WERI-Rb-1 (cell line): ENCODE data around the gene IL1RL2.

Source experiments
- DNase-seq: peaks from one replicate; pipeline ENCODE4 v3.0.0-alpha.2; 2020
- H3K27ac ChIP-seq: fragments of 250-450 bp; sonication (Bioruptor Pico); 2 replicates; pipeline ENCODE4 v1.5.1; 2020; ENCODE audit warnings: mild to moderate bottlenecking, moderate library complexity
- H3K27me3 ChIP-seq: fragments of 250-450 bp; sonication (Bioruptor Pico); 2 replicates; pipeline ENCODE4 v1.5.1; 2021; ENCODE audit warnings: mild to moderate bottlenecking, low read depth, moderate library complexity; ENCODE audit not compliant: insufficient read depth, severe bottlenecking
- H3K36me3 ChIP-seq: fragments of 250-450 bp; sonication (Bioruptor Pico); 2 replicates; pipeline ENCODE4 v1.5.1; 2020; ENCODE audit warnings: mild to moderate bottlenecking, moderate library complexity
- H3K4me3 ChIP-seq: 2 replicates; pipeline ENCODE4 v1.5.1; 2011; ENCODE audit warnings: low read depth, mild to moderate bottlenecking, control low read depth, low read length
- H3K9me3 ChIP-seq: fragments of 250-450 bp; sonication (Bioruptor Pico); 2 replicates; pipeline ENCODE4 v1.5.1; 2021; ENCODE audit warnings: mild to moderate bottlenecking, moderate library complexity; ENCODE audit not compliant: severe bottlenecking
- TF ChIP-seq, protein P1 (sequence below): IDR thresholded peaks from 2 replicates; pipeline ENCODE4 v1.5.1; 2011; ENCODE audit warnings: low read depth, mild to moderate bottlenecking, control low read depth, inconsistent platforms, low read length

The IL1RL2 gene

DNA sequence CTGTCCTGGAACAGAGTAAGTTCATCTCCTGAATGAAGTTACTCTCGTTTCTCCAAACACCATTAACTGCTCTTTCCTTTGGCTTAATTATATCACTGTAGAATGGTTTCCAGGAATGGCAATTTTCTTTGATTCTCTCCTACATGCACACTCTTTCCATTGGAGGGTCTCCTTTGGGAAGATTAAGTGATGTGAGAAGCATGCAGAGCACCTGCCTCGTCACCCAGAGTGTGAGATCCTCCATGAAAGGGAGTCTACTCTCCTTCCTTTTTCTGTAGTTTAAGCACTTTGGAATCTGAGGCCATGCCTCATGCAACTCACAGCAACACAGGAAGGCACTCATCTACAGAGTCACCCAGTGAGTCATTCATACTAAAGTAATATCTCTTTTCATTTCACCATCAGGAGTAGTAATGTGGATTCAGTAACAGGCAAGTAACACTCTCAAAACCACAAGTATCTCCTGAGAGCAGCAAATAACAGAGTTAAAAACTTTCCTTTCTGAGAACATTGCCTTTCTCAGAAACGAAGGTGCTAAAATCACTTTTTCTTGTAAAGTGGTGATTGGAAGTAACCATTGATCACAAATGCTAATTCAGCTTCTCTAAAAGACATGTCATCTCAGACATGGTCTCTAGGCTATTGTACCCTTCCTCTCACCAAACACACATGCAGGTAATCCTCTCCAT lies 71.7 kb downstream of the IL1RL2 start:
- Histone ChIP-seq H3K36me3 (no peaks in the 10 kb centered on the region), H3K27me3 (peaks cover 55% of the 10 kb centered on the region), H3K27ac (no peak overlapping the region), H3K9me3 (no peaks in the 10 kb centered on the region), H3K4me3 (no peak overlapping the region)
- TF ChIP-seq, protein P1, sequence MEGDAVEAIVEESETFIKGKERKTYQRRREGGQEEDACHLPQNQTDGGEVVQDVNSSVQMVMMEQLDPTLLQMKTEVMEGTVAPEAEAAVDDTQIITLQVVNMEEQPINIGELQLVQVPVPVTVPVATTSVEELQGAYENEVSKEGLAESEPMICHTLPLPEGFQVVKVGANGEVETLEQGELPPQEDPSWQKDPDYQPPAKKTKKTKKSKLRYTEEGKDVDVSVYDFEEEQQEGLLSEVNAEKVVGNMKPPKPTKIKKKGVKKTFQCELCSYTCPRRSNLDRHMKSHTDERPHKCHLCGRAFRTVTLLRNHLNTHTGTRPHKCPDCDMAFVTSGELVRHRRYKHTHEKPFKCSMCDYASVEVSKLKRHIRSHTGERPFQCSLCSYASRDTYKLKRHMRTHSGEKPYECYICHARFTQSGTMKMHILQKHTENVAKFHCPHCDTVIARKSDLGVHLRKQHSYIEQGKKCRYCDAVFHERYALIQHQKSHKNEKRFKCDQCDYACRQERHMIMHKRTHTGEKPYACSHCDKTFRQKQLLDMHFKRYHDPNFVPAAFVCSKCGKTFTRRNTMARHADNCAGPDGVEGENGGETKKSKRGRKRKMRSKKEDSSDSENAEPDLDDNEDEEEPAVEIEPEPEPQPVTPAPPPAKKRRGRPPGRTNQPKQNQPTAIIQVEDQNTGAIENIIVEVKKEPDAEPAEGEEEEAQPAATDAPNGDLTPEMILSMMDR, result no peak
- DNase-seq, result no peak

DNA sequence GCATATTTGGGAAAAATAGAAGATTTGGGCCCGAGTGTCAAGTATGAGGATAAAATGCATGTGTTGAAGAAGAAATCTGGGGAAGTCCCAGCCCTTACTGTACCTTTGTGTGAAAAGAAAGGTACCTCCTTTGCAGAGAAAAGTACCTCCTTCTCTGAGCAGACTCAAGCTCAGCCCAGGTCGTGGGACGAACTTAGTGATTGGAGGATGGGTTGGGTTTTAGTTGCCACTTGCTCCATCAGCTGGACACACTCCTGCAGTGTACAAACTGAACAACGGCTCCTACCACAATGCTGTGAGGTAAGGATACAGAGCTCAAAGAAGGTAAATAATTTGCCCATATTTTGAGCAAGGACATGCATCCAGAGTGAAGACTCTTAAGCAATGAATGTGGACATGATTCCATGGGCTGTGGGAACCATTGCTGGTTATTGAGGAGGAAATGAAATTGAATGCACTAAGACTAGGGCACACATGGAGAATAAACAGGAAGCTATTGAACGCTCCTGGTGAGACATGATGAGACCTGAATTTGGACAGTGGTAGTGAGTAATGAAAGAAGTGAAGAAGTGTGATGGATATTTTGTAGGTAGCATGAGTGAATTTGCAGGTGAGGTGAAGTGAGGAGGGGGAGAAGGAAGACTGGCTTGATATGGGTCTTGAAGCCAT lies 74.8 kb downstream of the IL1RL2 start:
- Histone ChIP-seq H3K27ac (no peak overlapping the region), H3K36me3 (no peaks in the 10 kb centered on the region), H3K4me3 (no peak overlapping the region), H3K9me3 (no peaks in the 10 kb centered on the region), H3K27me3 (peaks cover 70% of the 10 kb centered on the region)
- TF ChIP-seq, protein P1, result no peak
- DNase-seq, result no peak

DNA sequence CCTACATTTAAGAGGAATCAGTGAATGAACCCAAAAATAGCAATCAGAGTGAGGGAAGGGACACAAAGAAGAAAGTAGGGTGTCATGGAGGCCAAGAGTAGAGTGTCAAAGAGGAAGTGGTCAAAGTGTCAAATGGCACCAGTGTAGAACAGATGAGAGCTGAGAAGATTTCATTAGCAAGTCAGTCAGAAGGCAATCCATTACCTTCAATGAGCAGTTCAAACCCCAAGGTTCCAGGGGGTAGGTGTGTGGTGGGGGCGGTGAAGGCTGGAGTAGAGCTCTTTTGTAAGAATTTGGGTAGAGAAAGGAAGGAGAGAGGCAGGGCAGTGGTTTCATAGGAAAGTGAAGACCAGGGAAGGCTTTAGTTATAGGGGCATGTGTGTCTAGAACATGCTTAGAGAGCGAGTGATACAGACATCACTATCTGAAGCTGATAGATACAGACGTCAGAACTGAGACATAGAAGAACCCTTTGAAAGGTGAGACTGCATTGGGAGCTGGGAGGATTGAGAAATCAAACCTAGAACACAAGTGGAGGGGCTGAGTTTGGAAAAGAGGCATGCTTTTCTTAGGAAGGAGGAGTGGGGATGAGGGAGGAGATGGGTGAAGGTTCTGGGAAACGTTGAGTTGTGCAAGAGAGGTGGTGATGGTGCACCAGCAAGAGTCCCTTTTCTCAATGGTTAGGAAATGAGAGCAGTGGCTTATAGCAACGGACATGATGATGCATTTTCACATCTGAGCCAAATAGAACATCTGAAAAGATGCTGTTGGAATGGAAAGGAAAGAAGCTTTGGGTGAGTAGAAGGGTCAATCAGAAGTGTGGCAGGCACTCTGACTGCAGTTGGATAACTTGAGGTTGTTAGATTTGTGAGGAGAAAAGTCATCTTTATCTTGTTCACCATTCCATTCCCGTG lies 75.7 kb downstream of the IL1RL2 start:
- H3K27ac ChIP-seq, result no peak overlapping the region

DNA sequence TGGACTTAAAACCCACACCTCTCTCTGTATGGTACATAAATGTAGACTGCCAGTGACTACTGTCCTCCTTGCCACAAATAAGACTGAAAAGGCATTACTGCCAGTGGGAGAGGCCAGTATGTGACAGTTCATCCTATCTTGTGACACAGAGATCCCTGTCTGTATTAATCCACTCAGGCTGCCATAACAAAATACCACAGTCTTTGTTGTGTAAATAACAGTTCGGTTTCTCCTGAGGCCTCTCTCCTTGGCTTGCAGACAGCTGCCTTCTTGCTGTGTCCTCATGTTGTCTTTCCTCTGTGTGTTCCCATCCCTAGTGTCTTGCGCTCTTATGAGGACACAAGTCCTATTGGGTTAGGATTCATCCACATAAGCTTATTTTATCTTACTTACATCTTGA lies 78.1 kb downstream of the IL1RL2 start:
- TF ChIP-seq, protein P1, result no peak
- peaks cover 71% of the 10 kb centered on the region for H3K27me3 ChIP-seq
- no peak overlapping the region for H3K4me3 ChIP-seq
- no peaks in the 10 kb centered on the region for H3K9me3 ChIP-seq
- H3K36me3 ChIP-seq, result no peaks in the 10 kb centered on the region
- no peak for DNase-seq
- H3K27ac ChIP-seq, result no peak overlapping the region

More for the DNA sequence above, 75.7 kb downstream of the IL1RL2 start:
- Histone ChIP-seq H3K9me3 (no peaks in the 10 kb centered on the region), H3K4me3 (no peak overlapping the region), H3K36me3 (no peaks in the 10 kb centered on the region), H3K27me3 (peaks cover 66% of the 10 kb centered on the region)
- no peak for DNase-seq
- TF ChIP-seq, protein P1, result no peak

DNA sequence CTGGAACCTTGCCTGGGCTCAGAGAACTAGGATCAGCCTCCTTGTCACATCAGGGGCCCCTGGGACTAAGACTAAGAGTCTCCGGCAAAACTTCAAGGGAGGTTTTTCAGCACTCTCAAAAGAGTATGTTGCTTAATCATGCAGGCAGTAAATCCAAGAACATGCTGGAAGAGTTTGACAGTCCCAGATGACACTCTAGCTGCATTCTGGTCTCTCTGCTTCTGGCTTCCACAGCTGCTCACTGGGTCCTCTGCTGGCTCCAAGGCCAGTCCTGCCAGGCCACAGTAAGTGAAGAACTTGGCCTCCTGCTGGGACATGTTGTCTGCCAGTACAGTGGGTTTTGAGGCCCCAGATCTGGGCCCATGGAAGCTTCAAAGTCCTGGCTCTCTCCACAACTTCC lies 79.4 kb downstream of the IL1RL2 start:
- no peak overlapping the region for H3K27ac ChIP-seq
- no peaks in the 10 kb centered on the region for H3K9me3 ChIP-seq
- no peak overlapping the region for H3K4me3 ChIP-seq
- no peak for DNase-seq
- H3K27me3 ChIP-seq, result peaks cover 67% of the 10 kb centered on the region
- H3K36me3 ChIP-seq, result no peaks in the 10 kb centered on the region
- TF ChIP-seq, protein P1, result no peak
